Transverse colon (tissue), 4 donors: ENCODE results near the gene FTCD. TPM values are rescaled to one million over a fixed set of nuclear protein-coding genes. Genes with fewer than 3 reads are reported as not detected.
A peak's percentile ranks its signal among the peaks of the same experiment; 100 is the strongest.

ENCODE experiments used
- DNase-seq: peaks from one replicate; pipeline ENCODE4 v3.0.0-alpha.2; 2019
- H3K27ac ChIP-seq, 4 donors: fragments of 200-600 bp; sonication (generic); 2 replicates each; pipeline ENCODE4 v1.5.1; 2016 to 2018; ENCODE audit warnings: inconsistent platforms in 4 of 4
- H3K27me3 ChIP-seq: fragments of 200-600 bp; sonication (generic); 2 replicates; pipeline ENCODE4 v1.5.1; 2017; ENCODE audit warnings: inconsistent platforms
- H3K36me3 ChIP-seq, 4 donors: fragments of 200-600 bp; sonication (generic); 2 replicates each; pipeline ENCODE4 v1.5.1; 2017 to 2019; ENCODE audit warnings: inconsistent platforms in 4 of 4
- H3K4me1 ChIP-seq, 4 donors: fragments of 200-600 bp; sonication (generic); 2 replicates each; pipeline ENCODE4 v1.5.1; 2017 to 2020; ENCODE audit warnings: inconsistent platforms in 4 of 4
- H3K4me3 ChIP-seq, 4 donors: fragments of 200-600 bp; sonication (generic); 1 replicate in 1 of 4; 2 replicates in 3 of 4; pipeline versions ENCODE4 v1.5.1 to v1.6.1; 2017 to 2019; ENCODE audit warnings: inconsistent platforms in 4 of 4
- H3K9me3 ChIP-seq, 2 donors: fragments of 200-600 bp; sonication (generic); 2 replicates each; pipeline ENCODE4 v1.5.1; 2017 to 2019; ENCODE audit warnings: inconsistent platforms in 2 of 2
- CTCF ChIP-seq, 5 experiments: fragments of 200-600 bp in 3 of 5; fragments of 450-650 bp in 2 of 5; sonication (generic) in 3 of 5; IDR thresholded peaks; 1 replicate in 2 of 5; 2 replicates in 3 of 5; pipeline ENCODE4 v1.5.1; 2016 to 2017; ENCODE audit warnings: antibody characterized with exemption in 5 of 5, inconsistent platforms in 3 of 5, mild to moderate bottlenecking in 2 of 5, moderate library complexity in 1 of 5
- EP300 ChIP-seq: sonication (generic); formaldehyde crosslinking; IDR thresholded peaks from one replicate; pipeline ENCODE4 v1.6.1; 2017; ENCODE audit warnings: antibody characterized with exemption, low read depth
- POLR2A ChIP-seq: fragments of 450-650 bp; IDR thresholded peaks from one replicate; pipeline ENCODE4 v1.6.1; 2016; ENCODE audit warnings: antibody characterized with exemption, mild to moderate bottlenecking, moderate library complexity
- POLR2AphosphoS5 ChIP-seq, 3 donors: sonication (generic); formaldehyde crosslinking; IDR thresholded peaks; one replicate each; pipeline ENCODE4 v1.6.1; 2016; ENCODE audit warnings: antibody characterized with exemption in 3 of 3
- WGBS, 2 donors: methylation state at CpG; one replicate each; pipeline ENCODE4 v1.1.5; 2018; ENCODE audit warnings: low coverage in 1 of 2; 5-methylcytosine and 5-hydroxymethylcytosine counted together
- in situ Hi-C, 4 donors: fragments of 200-750 bp; cut with MboI; loops; one replicate each; pipeline versions ENCODE4 v1.15.0 to v1.15.1; 2017; ENCODE audit warnings: low sequenced_read_pairs in 3 of 4, low pct_ligation_motif_present in 1 of 4, low pct_unique_long_range_greater_than_20kb in 1 of 4
- intact Hi-C: fragments of 100-400 bp; cut with DNase I; formaldehyde crosslinking; loops from one replicate; pipeline ENCODE4 v1.15.1; 2023; ENCODE audit warnings: low total_unique reads
- total RNA-seq, 4 donors: library from RNA; depleted of rRNA; stranded (reverse); fragments of >200 nt; gene quantifications; one replicate each; pipeline ENCODE4 v1.1.0, GENCODE V29; 2016

Gene FTCD
- total RNA-seq, 4 donors from 2014 or later: not detected

GRCh38 chr21:46091631-46092025 lies 63.8 kb downstream of the FTCD start:
- intact Hi-C loops: loop anchor here (5.0 kb wide), 1 partner anchor 34 kb away; no protein-coding TSS in a partner anchor
- in situ Hi-C loops: no loop called here
- WGBS, 2 donors: 63 to 75% methylated on average over 7 to 8 of the region's 8 CpGs
- DNase-seq: no peak
- TF ChIP-seq CTCF (IDR thresholded peaks at IDR 0.05) (no peak), POLR2A (no peak), EP300 (no peak), POLR2AphosphoS5 (IDR thresholded peaks at IDR 0.05) (no peak)
- no peaks in the 10 kb centered on the region for H3K36me3 ChIP-seq
- H3K27ac ChIP-seq: peak overlapping the region; percentile 89 to 98 (median 94)
- H3K9me3 ChIP-seq: no peaks in the 10 kb centered on the region
- peaks cover 12 to 22% (median 19%) of the 10 kb centered on the region in 4 donors for H3K4me1 ChIP-seq
- H3K27me3 ChIP-seq: no peaks in the 10 kb centered on the region
- no peak overlapping the region for H3K4me3 ChIP-seq

GRCh38 chr21:46091118-46091517 lies 64.3 kb downstream of the FTCD start:
- Histone ChIP-seq H3K4me3 (no peak overlapping the region), H3K36me3 (no peaks in the 10 kb centered on the region), H3K27ac (peak overlapping the region; percentile 89 to 98 (median 94)), H3K4me1 (peaks cover 12 to 22% (median 18%) of the 10 kb centered on the region in 4 donors), H3K27me3 (no peaks in the 10 kb centered on the region), H3K9me3 (no peaks in the 10 kb centered on the region)
- DNase-seq: no peak
- intact Hi-C loops (loop anchor here (5.0 kb wide), 1 partner anchor 34 kb away; no protein-coding TSS in a partner anchor), in situ Hi-C loops (no loop called here)
- WGBS, 2 donors: 79 to 85% methylated on average over 4 of the region's 4 CpGs
- no peak for TF ChIP-seq EP300
- TF ChIP-seq CTCF (IDR thresholded peaks at IDR 0.05): no peak
- TF ChIP-seq POLR2A: no peak
- TF ChIP-seq POLR2AphosphoS5 (IDR thresholded peaks at IDR 0.05): no peak

- TF ChIP-seq POLR2A (no peak), POLR2AphosphoS5 (IDR thresholded peaks at IDR 0.05) (no peak), CTCF (IDR thresholded peaks at IDR 0.05) (no peak), EP300 (no peak)
- 70 to 83% methylated on average over 2 to 5 of the region's 5 CpGs for WGBS, 2 donors
Measured at GRCh38 chr21:46089285-46089684, 66.1 kb downstream of the FTCD start.

GRCh38 chr21:46088189-46088588 lies 67.2 kb downstream of the FTCD start:
- TF ChIP-seq POLR2AphosphoS5 (IDR thresholded peaks at IDR 0.05) (no peak), EP300 (no peak), CTCF (IDR thresholded peaks at IDR 0.05) (no peak), POLR2A (no peak)
- DNase-seq: no peak
- no peak overlapping the region for H3K4me3 ChIP-seq
- intact Hi-C loops: no loop called here
- WGBS, 2 donors: 84 to 93% methylated on average over 2 of the region's 2 CpGs
- no peaks in the 10 kb centered on the region for H3K9me3 ChIP-seq
- in situ Hi-C loops: no loop called here
- H3K4me1 ChIP-seq: peaks cover 6 to 16% (median 14%) of the 10 kb centered on the region in 4 donors
- H3K36me3 ChIP-seq: no peaks in the 10 kb centered on the region
- peaks cover 4% of the 10 kb centered on the region for H3K27me3 ChIP-seq
- no peak overlapping the region for H3K27ac ChIP-seq

More at GRCh38 chr21:46089285-46089684, 66.1 kb downstream of the FTCD start:
- DNase-seq: no peak
- intact Hi-C loops (no loop called here), in situ Hi-C loops (no loop called here)
- no peaks in the 10 kb centered on the region for H3K36me3 ChIP-seq
- peaks cover 12 to 22% (median 18%) of the 10 kb centered on the region in 4 donors for H3K4me1 ChIP-seq
- no peaks in the 10 kb centered on the region for H3K9me3 ChIP-seq
- H3K27ac ChIP-seq: peak overlapping the region in 2 of 4 donors; percentile 21 to 57
- peaks cover under 1% of the 10 kb centered on the region for H3K27me3 ChIP-seq
- no peak overlapping the region for H3K4me3 ChIP-seq
